GM19467 (cell line): ENCODE measurements around the gene PCBP4.

ENCODE experiments used
- ATAC-seq: cut with Tn5 transposase; IDR thresholded peaks from one replicate; pipeline ENCODE4 v1.9.1; 2021; ENCODE audit warnings: mild to moderate bottlenecking, moderate library complexity; ENCODE audit not compliant: unreplicated experiment

The PCBP4 gene

DNA sequence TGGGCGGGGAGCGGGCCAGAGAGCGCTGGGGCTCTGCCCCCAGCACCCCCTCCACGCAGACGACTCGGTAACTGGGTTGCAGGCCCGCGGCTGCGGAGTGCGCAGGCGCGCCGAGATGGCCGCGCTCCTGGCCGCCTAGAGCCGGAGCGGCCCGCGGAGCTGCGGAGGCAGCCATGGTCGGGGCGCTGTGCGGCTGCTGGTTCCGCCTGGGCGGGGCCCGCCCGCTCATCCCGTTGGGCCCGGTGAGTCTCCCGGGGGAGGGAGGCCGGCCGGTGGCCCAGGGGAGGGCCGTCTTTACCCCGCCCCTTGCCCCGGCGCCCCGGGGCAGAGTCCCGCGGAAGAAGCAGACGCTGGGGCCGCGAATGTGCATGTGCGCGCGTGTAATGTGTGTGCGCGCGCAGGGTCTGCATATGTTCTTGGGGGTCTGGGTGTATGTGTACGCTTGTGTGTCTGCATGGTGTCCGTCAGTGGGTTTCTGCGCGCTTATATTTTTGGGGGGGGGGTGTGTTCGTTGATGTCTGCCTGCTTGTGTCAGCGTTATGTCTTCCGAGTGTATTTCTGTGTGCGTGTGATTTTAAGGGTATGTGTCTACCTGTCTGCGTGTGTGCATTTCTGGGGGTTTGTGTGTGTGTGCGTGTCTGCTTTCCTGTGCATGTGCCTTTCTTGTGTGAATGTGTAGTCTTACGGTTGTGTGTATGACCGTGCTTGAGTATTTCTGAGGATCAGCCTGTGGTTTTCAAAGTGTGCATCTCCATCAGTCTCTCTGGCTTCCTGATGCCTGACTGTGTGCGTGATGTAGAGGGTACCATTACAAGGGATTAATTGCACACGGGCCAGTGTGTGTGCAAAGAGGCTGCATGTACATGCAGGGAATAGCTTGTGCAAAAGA lies 8.0 kb upstream of the PCBP4 start, which contains the start of gene ABHD14A:
Gene ABHD14A (plus strand): TSS at position 102 of the 889 bp plus-strand sequence. CDS start 72 bp downstream, at position 174.
- peak; percentile 50 for ATAC-seq

- ATAC-seq: no peak
Observed at GRCh38 chr3:51974277-51974962, 7.2 kb upstream of the PCBP4 start.

- no peak for ATAC-seq
Observed at GRCh38 chr3:51971350-51971749, 4.1 kb upstream of the PCBP4 start.

DNA sequence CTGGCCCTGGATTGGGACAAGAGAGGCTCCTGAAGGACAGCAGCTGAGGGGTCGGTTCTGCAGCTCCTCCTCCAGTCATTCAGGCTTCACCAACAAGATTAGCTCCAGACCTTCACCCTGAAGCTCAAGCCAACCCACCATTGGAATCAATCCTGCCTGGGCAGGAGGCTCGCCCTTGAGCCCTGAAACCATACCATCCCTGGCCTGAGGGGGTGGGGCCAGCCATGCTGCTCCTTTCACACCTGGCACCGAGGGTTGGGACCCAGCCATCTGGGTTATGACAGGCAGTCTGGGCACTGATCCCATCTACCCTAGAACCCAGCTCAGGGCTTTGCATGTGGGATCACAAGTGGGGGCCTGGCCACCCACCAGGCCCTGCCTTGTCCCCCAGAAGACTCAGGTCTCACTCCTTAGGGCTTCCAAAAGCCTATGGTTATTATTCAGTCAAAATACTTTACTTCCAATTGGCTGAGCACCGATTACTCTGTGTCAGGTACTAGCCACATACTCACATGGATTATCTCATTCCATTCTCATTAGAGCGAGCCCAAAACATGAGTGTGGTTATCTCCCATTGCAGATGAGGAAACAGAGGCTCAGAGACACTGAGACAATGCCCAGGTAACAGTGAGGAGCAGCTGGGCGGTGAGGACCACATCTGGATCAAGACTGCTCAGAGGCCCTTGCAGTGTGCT lies 3.5 kb upstream of the PCBP4 start:
- no peak for ATAC-seq

- ATAC-seq: no peak
Observed at GRCh38 chr3:51969841-51970240, 2.6 kb upstream of the PCBP4 start.

GRCh38 chr3:51968883-51969678 lies 1.8 kb upstream of the PCBP4 start:
- no peak for ATAC-seq

GRCh38 chr3:51968170-51968775 lies 1.0 kb upstream of the PCBP4 start:
- no peak for ATAC-seq

- ATAC-seq: no peak
Observed at GRCh38 chr3:51966922-51967383, 301 bp downstream of the PCBP4 start.

GRCh38 chr3:51966486-51966885 lies 768 bp downstream of the PCBP4 start:
- no peak for ATAC-seq

DNA sequence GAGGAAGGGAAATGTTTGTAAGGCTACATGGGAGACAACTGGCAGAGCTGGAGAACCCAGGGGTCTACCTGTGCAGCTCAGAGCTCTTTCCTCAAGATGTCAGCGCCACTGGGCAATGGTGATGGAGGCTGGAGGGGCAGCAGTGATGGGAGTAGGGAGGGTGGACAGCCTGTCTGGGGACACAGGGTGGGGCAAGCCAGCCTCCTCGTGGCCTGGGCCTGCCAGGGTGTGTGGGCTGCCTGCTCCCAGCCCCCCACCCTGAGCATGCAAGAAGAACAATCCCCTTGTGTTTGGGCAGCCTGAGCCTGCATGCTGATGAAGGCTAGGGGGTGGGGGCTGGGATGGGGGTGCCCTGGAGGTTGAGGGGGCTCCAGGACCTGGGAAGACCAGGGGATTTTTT lies 1.2 kb downstream of the PCBP4 start:
- no peak for ATAC-seq

DNA sequence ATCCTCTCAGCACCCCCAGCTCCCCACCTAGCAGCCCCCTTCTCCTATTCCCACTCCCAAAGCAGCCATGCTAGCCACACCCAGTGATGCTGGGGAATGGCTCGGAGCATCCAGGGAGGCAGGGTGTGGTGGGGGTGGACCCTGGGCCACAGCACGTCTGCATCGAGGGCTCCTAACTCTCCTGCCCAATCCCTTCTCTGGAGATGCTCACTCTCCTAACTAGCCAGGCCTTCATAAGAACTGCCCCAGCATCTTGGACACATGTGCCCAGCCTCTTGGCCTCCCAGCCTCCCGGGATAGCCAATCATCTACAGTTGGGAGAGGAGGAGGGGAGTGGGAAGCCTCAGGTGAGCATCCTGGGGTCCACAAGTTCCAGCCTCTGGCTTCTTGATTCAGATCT lies 2.7 kb downstream of the PCBP4 start:
- ATAC-seq: no peak

GRCh38 chr3:51963951-51964451 lies 3.3 kb downstream of the PCBP4 start:
- ATAC-seq: no peak

- ATAC-seq: no peak
Observed at GRCh38 chr3:51962854-51963530, 4.3 kb downstream of the PCBP4 start.

- no peak for ATAC-seq
Observed at GRCh38 chr3:51961602-51962569, 5.4 kb downstream of the PCBP4 start.

- ATAC-seq: no peak
Observed at GRCh38 chr3:51961011-51961410, 6.2 kb downstream of the PCBP4 start.

GRCh38 chr3:51960386-51960785 lies 6.9 kb downstream of the PCBP4 start:
- no peak for ATAC-seq

- ATAC-seq: no peak
Observed at GRCh38 chr3:51959651-51960050, 7.6 kb downstream of the PCBP4 start.
